ENCODE data around the gene GNG12.

The GNG12 gene

GRCh38 chr1:67785847-67786753 lies 47.2 kb downstream of the GNG12 start:
- no peak for DNase-seq (ENCODE audit: low read depth, low spot score)

GRCh38 chr1:67784545-67785186 lies 48.6 kb downstream of the GNG12 start:
- DNase-seq (ENCODE audit: low read depth, low spot score): no peak

- DNase-seq (ENCODE audit: low read depth, low spot score): no peak
Measured at GRCh38 chr1:67780637-67781036, 52.6 kb downstream of the GNG12 start.

GRCh38 chr1:67777440-67777839 lies 55.8 kb downstream of the GNG12 start:
- DNase-seq (ENCODE audit: low read depth, low spot score): no peak

GRCh38 chr1:67777016-67777415 lies 56.3 kb downstream of the GNG12 start:
- DNase-seq (ENCODE audit: low read depth, low spot score): no peak

GRCh38 chr1:67773462-67773861 lies 59.8 kb downstream of the GNG12 start:
- DNase-seq (ENCODE audit: low read depth, low spot score): no peak

- DNase-seq (ENCODE audit: low read depth, low spot score): no peak
Measured at GRCh38 chr1:67771749-67772148, 61.5 kb downstream of the GNG12 start.

GRCh38 chr1:67771152-67771551 lies 62.1 kb downstream of the GNG12 start:
- no peak for DNase-seq (ENCODE audit: low read depth, low spot score)

- DNase-seq (ENCODE audit: low read depth, low spot score): no peak
Measured at GRCh38 chr1:67769633-67770256, 63.5 kb downstream of the GNG12 start.

GRCh38 chr1:67768480-67768879 lies 64.8 kb downstream of the GNG12 start:
- no peak for DNase-seq (ENCODE audit: low read depth, low spot score)

- DNase-seq (ENCODE audit: low read depth, low spot score): no peak
Measured at GRCh38 chr1:67767103-67767782, 66.0 kb downstream of the GNG12 start.

- DNase-seq (ENCODE audit: low read depth, low spot score): peak; percentile 37
Measured at GRCh38 chr1:67766141-67766978, 66.9 kb downstream of the GNG12 start.

GRCh38 chr1:67764633-67765032 lies 68.6 kb downstream of the GNG12 start:
- DNase-seq (ENCODE audit: low read depth, low spot score): no peak

- no peak for DNase-seq (ENCODE audit: low read depth, low spot score)
Measured at GRCh38 chr1:67761730-67762129, 71.5 kb downstream of the GNG12 start.

- DNase-seq (ENCODE audit: low read depth, low spot score): no peak
Measured at GRCh38 chr1:67761091-67761490, 72.2 kb downstream of the GNG12 start.

GRCh38 chr1:67760030-67760821 lies 73.0 kb downstream of the GNG12 start:
- peak; percentile 60 for DNase-seq (ENCODE audit: low read depth, low spot score)

GRCh38 chr1:67759692-67760029 lies 73.6 kb downstream of the GNG12 start:
- DNase-seq (ENCODE audit: low read depth, low spot score): no peak

- DNase-seq (ENCODE audit: low read depth, low spot score): no peak
Measured at GRCh38 chr1:67759066-67759465, 74.2 kb downstream of the GNG12 start.

- DNase-seq (ENCODE audit: low read depth, low spot score): no peak
Measured at GRCh38 chr1:67755619-67756018, 77.6 kb downstream of the GNG12 start.

GRCh38 chr1:67755160-67755559 lies 78.1 kb downstream of the GNG12 start:
- no peak for DNase-seq (ENCODE audit: low read depth, low spot score)
